IPS-18a (cell line): Measurements from ENCODE around the gene PRDX3.

Experiments used
- H3K27ac ChIP-seq: one replicate; pipeline ENCODE4 v1.5.1; 2013; ENCODE audit warnings: low read length
- H3K27me3 ChIP-seq: one replicate; pipeline ENCODE4 v1.6.1; 2013; ENCODE audit warnings: mild to moderate bottlenecking, low read length; ENCODE audit not compliant: control insufficient read depth, insufficient read depth
- H3K36me3 ChIP-seq: one replicate; pipeline ENCODE4 v1.6.1; 2013; ENCODE audit warnings: low read depth, low read length; ENCODE audit not compliant: control insufficient read depth
- H3K4me1 ChIP-seq: one replicate; pipeline ENCODE4 v1.6.1; 2013; ENCODE audit warnings: low read depth, low read length; ENCODE audit not compliant: control insufficient read depth
- H3K4me3 ChIP-seq: one replicate; pipeline ENCODE4 v1.5.1; 2013; ENCODE audit warnings: low read length
- H3K9ac ChIP-seq: one replicate; pipeline ENCODE4 v1.6.1; 2013; ENCODE audit warnings: mild to moderate bottlenecking, low read length, moderate library complexity
- H3K9me3 ChIP-seq: one replicate; pipeline ENCODE4 v1.6.1; 2013; ENCODE audit warnings: low read depth, low read length; ENCODE audit not compliant: control insufficient read depth

The PRDX3 gene

GRCh38 chr10:119133949-119134348 lies 44.7 kb downstream of the PRDX3 start:
- Histone ChIP-seq H3K9ac (no peak overlapping the region), H3K9me3 (no peaks in the 10 kb centered on the region), H3K36me3 (peaks cover 57% of the 10 kb centered on the region), H3K27me3 (no peaks in the 10 kb centered on the region), H3K4me3 (no peak overlapping the region), H3K4me1 (no peaks in the 10 kb centered on the region), H3K27ac (no peak overlapping the region)

DNA sequence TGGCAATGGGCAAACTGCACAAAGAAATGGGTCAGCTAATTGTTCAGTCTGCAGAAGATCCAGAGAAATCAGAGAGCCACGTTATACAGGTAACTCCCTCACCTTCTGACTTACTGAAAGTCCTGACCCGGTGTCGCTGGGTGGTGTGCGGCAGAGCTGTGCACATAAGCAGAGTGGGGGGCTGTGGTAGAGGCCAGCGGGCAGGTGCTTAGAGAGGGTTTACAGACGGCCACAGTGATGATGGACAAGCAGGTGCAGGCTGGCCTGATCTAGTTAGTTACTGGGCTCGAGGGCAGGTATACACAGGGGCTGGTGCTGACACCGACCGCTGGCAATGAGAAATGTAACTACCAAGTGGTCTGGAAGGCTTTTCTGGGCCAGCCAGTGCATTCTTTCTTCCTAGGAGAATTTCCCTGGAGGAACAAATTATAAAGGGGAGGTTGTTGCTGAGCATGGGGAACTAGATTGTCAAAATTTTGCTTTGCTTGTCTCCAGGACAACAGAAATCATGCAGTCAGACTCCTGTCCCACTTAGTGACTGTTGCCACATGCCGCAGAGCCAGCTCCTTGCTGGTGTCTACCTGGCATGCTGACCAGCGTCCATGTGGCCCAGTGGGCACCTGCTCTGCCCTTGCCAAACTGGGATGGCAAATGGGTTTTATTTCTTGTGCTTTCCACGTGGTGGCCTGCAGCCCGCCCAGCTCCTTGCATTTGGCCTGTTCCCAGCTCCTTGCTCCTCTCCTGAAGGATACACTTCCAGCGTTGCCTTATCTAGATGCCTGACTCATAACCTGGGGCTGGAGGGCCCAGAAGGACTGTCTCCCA lies 45.9 kb downstream of the PRDX3 start:
- H3K27me3 ChIP-seq, result no peaks in the 10 kb centered on the region
- no peak overlapping the region for H3K9ac ChIP-seq
- no peak overlapping the region for H3K27ac ChIP-seq
- peaks cover 59% of the 10 kb centered on the region for H3K36me3 ChIP-seq
- H3K4me1 ChIP-seq, result no peaks in the 10 kb centered on the region
- no peak overlapping the region for H3K4me3 ChIP-seq
- no peaks in the 10 kb centered on the region for H3K9me3 ChIP-seq

GRCh38 chr10:119131512-119132240 lies 46.9 kb downstream of the PRDX3 start:
- Histone ChIP-seq H3K36me3 (peaks cover 59% of the 10 kb centered on the region), H3K9ac (no peak overlapping the region), H3K4me1 (no peaks in the 10 kb centered on the region), H3K9me3 (no peaks in the 10 kb centered on the region), H3K27me3 (no peaks in the 10 kb centered on the region), H3K4me3 (no peak overlapping the region), H3K27ac (no peak overlapping the region)

GRCh38 chr10:119129721-119130120 lies 48.9 kb downstream of the PRDX3 start:
- Histone ChIP-seq H3K9ac (no peak overlapping the region), H3K36me3 (peaks cover 62% of the 10 kb centered on the region)

GRCh38 chr10:119125942-119126341 lies 52.7 kb downstream of the PRDX3 start:
- H3K27ac ChIP-seq, result no peak overlapping the region
- H3K9me3 ChIP-seq, result no peaks in the 10 kb centered on the region
- H3K9ac ChIP-seq, result no peak overlapping the region
- H3K4me1 ChIP-seq, result no peaks in the 10 kb centered on the region
- H3K4me3 ChIP-seq, result no peak overlapping the region
- H3K27me3 ChIP-seq, result no peaks in the 10 kb centered on the region
- H3K36me3 ChIP-seq, result peaks cover 54% of the 10 kb centered on the region

More at GRCh38 chr10:119129721-119130120, 48.9 kb downstream of the PRDX3 start:
- Histone ChIP-seq H3K9me3 (no peaks in the 10 kb centered on the region), H3K4me1 (no peaks in the 10 kb centered on the region), H3K27ac (no peak overlapping the region), H3K4me3 (no peak overlapping the region), H3K27me3 (no peaks in the 10 kb centered on the region)

GRCh38 chr10:119120875-119121274 lies 57.7 kb downstream of the PRDX3 start:
- Histone ChIP-seq H3K4me1 (no peaks in the 10 kb centered on the region), H3K27me3 (no peaks in the 10 kb centered on the region), H3K4me3 (no peak overlapping the region), H3K36me3 (peaks cover 59% of the 10 kb centered on the region), H3K27ac (no peak overlapping the region), H3K9me3 (no peaks in the 10 kb centered on the region), H3K9ac (no peak overlapping the region)

DNA sequence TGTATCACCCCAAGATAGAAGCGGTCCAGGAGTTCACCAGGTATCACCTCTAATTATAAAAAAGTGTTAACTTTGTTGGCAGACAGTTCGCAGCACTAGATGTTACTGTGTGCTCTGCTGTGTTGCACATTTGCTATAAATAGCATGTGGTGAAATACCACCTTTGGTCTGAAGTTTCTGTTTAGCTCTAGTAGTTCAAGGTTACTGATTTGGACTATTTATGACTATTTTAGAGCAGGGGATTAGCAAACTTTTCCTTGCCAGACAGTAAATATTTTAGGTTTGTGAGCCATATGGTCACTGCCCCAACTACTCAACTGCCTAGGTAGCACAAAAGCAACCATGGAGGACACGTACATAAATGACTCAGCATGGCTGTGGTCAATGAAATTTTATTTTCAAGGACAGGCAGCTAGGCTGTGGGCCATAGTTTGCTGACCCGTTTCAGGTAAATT lies 58.2 kb downstream of the PRDX3 start:
- no peaks in the 10 kb centered on the region for H3K9me3 ChIP-seq
- H3K4me1 ChIP-seq, result no peaks in the 10 kb centered on the region
- no peak overlapping the region for H3K27ac ChIP-seq
- no peaks in the 10 kb centered on the region for H3K27me3 ChIP-seq
- H3K9ac ChIP-seq, result no peak overlapping the region
- no peak overlapping the region for H3K4me3 ChIP-seq
- H3K36me3 ChIP-seq, result peaks cover 57% of the 10 kb centered on the region

GRCh38 chr10:119119400-119119799 lies 59.2 kb downstream of the PRDX3 start:
- Histone ChIP-seq H3K36me3 (peaks cover 60% of the 10 kb centered on the region), H3K27ac (no peak overlapping the region), H3K9me3 (no peaks in the 10 kb centered on the region), H3K4me1 (no peaks in the 10 kb centered on the region), H3K9ac (no peak overlapping the region), H3K27me3 (no peaks in the 10 kb centered on the region), H3K4me3 (no peak overlapping the region)

GRCh38 chr10:119118231-119118630 lies 60.4 kb downstream of the PRDX3 start:
- Histone ChIP-seq H3K4me3 (no peak overlapping the region), H3K9me3 (no peaks in the 10 kb centered on the region), H3K27ac (no peak overlapping the region), H3K9ac (no peak overlapping the region), H3K4me1 (no peaks in the 10 kb centered on the region), H3K27me3 (no peaks in the 10 kb centered on the region), H3K36me3 (peaks cover 64% of the 10 kb centered on the region)
